Breast epithelium (tissue), 3 donors: ENCODE data around the gene TEX22.

Experiments used
- POLR2AphosphoS5 ChIP-seq, 3 donors: sonication (generic); formaldehyde crosslinking; IDR thresholded peaks; one replicate each; pipeline ENCODE4 v1.6.1; 2017; ENCODE audit warnings: antibody characterized with exemption in 3 of 3
- TF ChIP-seq, protein P1 (sequence below), 3 donors: fragments of 450-650 bp; IDR thresholded peaks; one replicate each; pipeline ENCODE4 v1.5.1; 2016 to 2017; ENCODE audit warnings: antibody characterized with exemption in 3 of 3, mild to moderate bottlenecking in 3 of 3, moderate library complexity in 3 of 3

DNA sequence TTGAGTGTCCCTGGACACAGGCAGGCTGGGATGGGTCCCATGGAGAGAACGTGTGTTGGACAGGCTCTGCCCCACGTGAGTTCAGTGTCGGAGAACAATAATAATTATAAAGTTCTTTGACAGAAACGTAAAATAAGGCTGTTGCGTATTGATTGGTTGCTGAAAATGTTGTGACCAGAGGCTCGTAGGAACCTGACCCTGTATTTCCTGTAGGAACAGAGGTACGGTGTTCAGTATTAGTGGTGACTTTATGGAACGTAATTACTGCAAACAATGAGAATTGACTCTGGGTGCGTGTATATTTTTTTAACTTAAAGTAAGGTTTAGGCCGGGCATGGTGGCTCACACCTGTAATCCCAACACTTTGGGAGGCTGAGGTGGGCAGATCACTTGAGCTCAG, 29.1 kb downstream of the TEX22 start:
- no peak for TF ChIP-seq POLR2AphosphoS5 (IDR thresholded peaks at IDR 0.05)
- TF ChIP-seq, protein P1, sequence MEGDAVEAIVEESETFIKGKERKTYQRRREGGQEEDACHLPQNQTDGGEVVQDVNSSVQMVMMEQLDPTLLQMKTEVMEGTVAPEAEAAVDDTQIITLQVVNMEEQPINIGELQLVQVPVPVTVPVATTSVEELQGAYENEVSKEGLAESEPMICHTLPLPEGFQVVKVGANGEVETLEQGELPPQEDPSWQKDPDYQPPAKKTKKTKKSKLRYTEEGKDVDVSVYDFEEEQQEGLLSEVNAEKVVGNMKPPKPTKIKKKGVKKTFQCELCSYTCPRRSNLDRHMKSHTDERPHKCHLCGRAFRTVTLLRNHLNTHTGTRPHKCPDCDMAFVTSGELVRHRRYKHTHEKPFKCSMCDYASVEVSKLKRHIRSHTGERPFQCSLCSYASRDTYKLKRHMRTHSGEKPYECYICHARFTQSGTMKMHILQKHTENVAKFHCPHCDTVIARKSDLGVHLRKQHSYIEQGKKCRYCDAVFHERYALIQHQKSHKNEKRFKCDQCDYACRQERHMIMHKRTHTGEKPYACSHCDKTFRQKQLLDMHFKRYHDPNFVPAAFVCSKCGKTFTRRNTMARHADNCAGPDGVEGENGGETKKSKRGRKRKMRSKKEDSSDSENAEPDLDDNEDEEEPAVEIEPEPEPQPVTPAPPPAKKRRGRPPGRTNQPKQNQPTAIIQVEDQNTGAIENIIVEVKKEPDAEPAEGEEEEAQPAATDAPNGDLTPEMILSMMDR (IDR thresholded peaks at IDR 0.05): no peak
